Esophagus squamous epithelium (tissue), 5 donors: ENCODE results near the gene PRKG1. TPM values are rescaled to one million over a fixed set of nuclear protein-coding genes. Genes with fewer than 3 reads are reported as not detected.

Source experiments
- DNase-seq: peaks from one replicate; lab custom pipeline; 2025; lab: John Stamatoyannopoulos, UW
- H3K27ac ChIP-seq, 4 donors: fragments of 200-600 bp; sonication (generic); one replicate each; pipeline ENCODE4 v1.5.1; 2016 to 2019; ENCODE audit warnings: mild to moderate bottlenecking in 1 of 4
- H3K27me3 ChIP-seq, 4 donors: fragments of 200-600 bp; sonication (generic); 1 replicate in 3 of 4; 2 replicates in 1 of 4; pipeline versions ENCODE4 v1.5.1 to v1.6.0; 2017 to 2021; ENCODE audit warnings: antibody characterized with exemption in 1 of 4
- H3K36me3 ChIP-seq, 3 donors: fragments of 200-600 bp; sonication (generic); one replicate each; pipeline ENCODE4 v1.5.1; 2016 to 2019
- H3K4me1 ChIP-seq, 3 donors: fragments of 200-600 bp; sonication (generic); one replicate each; pipeline ENCODE4 v1.5.1; 2017 to 2019
- H3K4me3 ChIP-seq, 4 donors: fragments of 200-600 bp; sonication (generic); 1 replicate in 3 of 4; 2 replicates in 1 of 4; pipeline ENCODE4 v1.5.1; 2016 to 2019; ENCODE audit warnings: mild to moderate bottlenecking in 2 of 4, moderate library complexity in 1 of 4
- H3K9me3 ChIP-seq, 3 donors: fragments of 200-600 bp; sonication (generic); one replicate each; pipeline ENCODE4 v1.5.1; 2016 to 2019
- POLR2A ChIP-seq, 4 donors: fragments of 450-650 bp; IDR thresholded peaks; one replicate each; pipeline ENCODE4 v1.6.1; 2017; ENCODE audit warnings: antibody characterized with exemption in 4 of 4, mild to moderate bottlenecking in 4 of 4, moderate library complexity in 3 of 4
- WGBS, 2 donors: methylation state at CpG; one replicate each; pipeline ENCODE4 v1.1.5; 2018; 5-methylcytosine and 5-hydroxymethylcytosine counted together
- intact Hi-C: fragments of 100-400 bp; cut with DNase I; formaldehyde crosslinking; loops from one replicate; pipeline ENCODE4 v1.15.0; 2022
- total RNA-seq, 4 donors: library from RNA; depleted of rRNA; stranded (reverse); fragments of >200 nt; gene quantifications; one replicate each; pipeline ENCODE4 v1.1.0, GENCODE V29; 2016
- TF ChIP-seq, protein P1 (sequence below), 6 experiments: fragments of 450-650 bp in 4 of 6; fragments of 200-600 bp in 2 of 6; sonication (generic) in 2 of 6; IDR thresholded peaks; one replicate each; pipeline ENCODE4 v1.5.1; 2016 to 2019; ENCODE audit warnings: antibody characterized with exemption in 6 of 6, mild to moderate bottlenecking in 4 of 6, moderate library complexity in 4 of 6
- donor health status: DM: yes; HTN: yes; CAD: no.

The PRKG1 gene
- total RNA-seq, 4 donors from 2014 or later: 2.0 to 10.9 (median 3.8) TPM

- peaks cover 0 to 14% (median 4%) of the 10 kb centered on the region in 3 donors for H3K4me1 ChIP-seq
- no peaks in the 10 kb centered on the region for H3K36me3 ChIP-seq
- WGBS, 2 donors: 22 to 32% methylated on average over 4 of the region's 4 CpGs
- no peaks in the 10 kb centered on the region for H3K9me3 ChIP-seq
- no peak for TF ChIP-seq POLR2A (IDR thresholded peaks at IDR 0.05)
- TF ChIP-seq, protein P1, sequence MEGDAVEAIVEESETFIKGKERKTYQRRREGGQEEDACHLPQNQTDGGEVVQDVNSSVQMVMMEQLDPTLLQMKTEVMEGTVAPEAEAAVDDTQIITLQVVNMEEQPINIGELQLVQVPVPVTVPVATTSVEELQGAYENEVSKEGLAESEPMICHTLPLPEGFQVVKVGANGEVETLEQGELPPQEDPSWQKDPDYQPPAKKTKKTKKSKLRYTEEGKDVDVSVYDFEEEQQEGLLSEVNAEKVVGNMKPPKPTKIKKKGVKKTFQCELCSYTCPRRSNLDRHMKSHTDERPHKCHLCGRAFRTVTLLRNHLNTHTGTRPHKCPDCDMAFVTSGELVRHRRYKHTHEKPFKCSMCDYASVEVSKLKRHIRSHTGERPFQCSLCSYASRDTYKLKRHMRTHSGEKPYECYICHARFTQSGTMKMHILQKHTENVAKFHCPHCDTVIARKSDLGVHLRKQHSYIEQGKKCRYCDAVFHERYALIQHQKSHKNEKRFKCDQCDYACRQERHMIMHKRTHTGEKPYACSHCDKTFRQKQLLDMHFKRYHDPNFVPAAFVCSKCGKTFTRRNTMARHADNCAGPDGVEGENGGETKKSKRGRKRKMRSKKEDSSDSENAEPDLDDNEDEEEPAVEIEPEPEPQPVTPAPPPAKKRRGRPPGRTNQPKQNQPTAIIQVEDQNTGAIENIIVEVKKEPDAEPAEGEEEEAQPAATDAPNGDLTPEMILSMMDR (IDR thresholded peaks at IDR 0.05): no peak
- no peak overlapping the region for H3K4me3 ChIP-seq
- H3K27me3 ChIP-seq: no peaks in the 10 kb centered on the region
- intact Hi-C loops: no loop called here
- no peak overlapping the region for H3K27ac ChIP-seq
- no peak for DNase-seq
Observed at GRCh38 chr10:51759896-51760534, 685.7 kb downstream of the PRKG1 start.

DNA sequence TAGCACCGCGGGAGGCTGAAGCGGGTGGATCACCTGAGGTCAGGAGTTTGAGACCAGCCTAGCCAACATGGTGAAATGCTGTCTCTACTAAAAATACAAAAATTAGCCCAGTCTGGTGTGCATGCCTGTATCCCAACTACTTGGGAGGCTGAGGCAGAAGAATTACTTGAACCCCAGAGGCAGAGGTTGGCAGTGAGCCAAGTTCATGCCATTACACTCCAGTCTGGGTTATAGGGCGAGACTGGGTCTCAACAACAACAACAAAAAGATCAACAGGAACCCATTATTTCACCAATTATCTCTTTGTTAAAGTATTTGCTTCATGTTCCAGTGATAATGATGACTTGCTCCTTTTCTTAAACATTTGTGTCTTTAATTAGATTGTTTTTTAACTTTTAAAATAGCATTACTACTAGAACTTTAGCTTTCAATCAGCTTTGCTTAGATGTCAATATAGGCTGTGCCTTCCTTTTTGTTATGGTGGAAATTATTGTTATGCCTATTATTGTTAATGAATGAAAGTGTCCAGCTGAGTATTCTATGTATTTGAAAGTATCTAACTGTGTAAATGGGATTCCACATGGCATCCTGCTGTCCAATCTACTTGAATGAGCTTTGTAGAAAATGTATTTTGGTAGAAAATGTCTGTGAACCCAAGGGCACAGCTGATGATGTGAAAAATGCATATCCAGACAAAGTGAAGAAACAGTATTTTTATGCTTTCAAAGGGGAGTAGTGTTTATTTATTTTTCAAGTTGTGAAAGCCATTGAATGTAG is 686.8 kb downstream of the PRKG1 start:
- Histone ChIP-seq H3K4me1 (peaks cover 0 to 19% (median 4%) of the 10 kb centered on the region in 3 donors), H3K27me3 (no peaks in the 10 kb centered on the region), H3K36me3 (no peaks in the 10 kb centered on the region), H3K4me3 (no peak overlapping the region), H3K27ac (no peak overlapping the region), H3K9me3 (no peaks in the 10 kb centered on the region)
- intact Hi-C loops: no loop called here
- 92 to 97% methylated on average over 3 to 4 of the region's 4 CpGs for WGBS, 2 donors
- no peak for DNase-seq
- no peak for TF ChIP-seq POLR2A (IDR thresholded peaks at IDR 0.05)
- TF ChIP-seq, protein P1 (IDR thresholded peaks at IDR 0.05): no peak

DNA sequence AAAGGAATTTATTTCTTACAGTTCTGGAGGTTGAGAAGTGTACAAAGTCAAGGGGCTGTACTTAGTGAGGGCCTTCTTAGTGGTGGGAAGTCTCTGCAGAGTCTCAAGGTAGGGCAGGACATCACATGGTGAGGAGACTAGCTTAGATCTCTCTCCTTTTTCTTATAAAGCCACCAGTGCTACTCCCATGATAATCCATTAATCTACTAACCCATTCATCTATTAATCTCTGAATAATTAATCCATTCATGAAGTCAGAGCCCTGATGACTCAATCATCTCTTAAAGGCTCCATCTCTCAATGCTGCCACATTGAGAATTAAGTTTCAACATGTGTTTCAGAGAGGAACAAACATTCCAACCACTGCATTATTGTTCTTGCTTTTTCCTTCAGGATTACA is 689.5 kb downstream of the PRKG1 start:
- no peaks in the 10 kb centered on the region for H3K27me3 ChIP-seq
- intact Hi-C loops: no loop called here
- H3K9me3 ChIP-seq: no peaks in the 10 kb centered on the region
- no peaks in the 10 kb centered on the region for H3K36me3 ChIP-seq
- H3K4me1 ChIP-seq: peaks cover 0 to 19% (median 4%) of the 10 kb centered on the region in 3 donors
- H3K27ac ChIP-seq: no peak overlapping the region
- TF ChIP-seq POLR2A (IDR thresholded peaks at IDR 0.05): no peak
- TF ChIP-seq, protein P1 (IDR thresholded peaks at IDR 0.05): no peak
- no peak overlapping the region for H3K4me3 ChIP-seq
- DNase-seq: no peak

GRCh38 chr10:51765284-51765971 is 691.1 kb downstream of the PRKG1 start:
- Histone ChIP-seq H3K4me1 (peaks cover 0 to 19% (median 4%) of the 10 kb centered on the region in 3 donors), H3K4me3 (no peak overlapping the region), H3K36me3 (no peaks in the 10 kb centered on the region), H3K27ac (no peak overlapping the region), H3K27me3 (no peaks in the 10 kb centered on the region), H3K9me3 (no peaks in the 10 kb centered on the region)
- TF ChIP-seq, protein P1 (IDR thresholded peaks at IDR 0.05): no peak
- TF ChIP-seq POLR2A (IDR thresholded peaks at IDR 0.05): no peak
- DNase-seq: no peak
- WGBS, 2 donors: 77 to 85% methylated on average over 1 of the region's 1 CpG
- intact Hi-C loops: no loop called here
